Measurements from ENCODE around the gene TSPAN4. TPM values are rescaled to one million over a fixed set of nuclear protein-coding genes. Genes with fewer than 3 reads are reported as not detected.

TSPAN4 gene
- total and polyA plus RNA-seq, 10 of the 15 experiments (the other 5 are each of a cell fraction or from before 2014, with no cell fraction given) = 0.37 to 14.0 (median 8.5) TPM; not detected in 1

DNA sequence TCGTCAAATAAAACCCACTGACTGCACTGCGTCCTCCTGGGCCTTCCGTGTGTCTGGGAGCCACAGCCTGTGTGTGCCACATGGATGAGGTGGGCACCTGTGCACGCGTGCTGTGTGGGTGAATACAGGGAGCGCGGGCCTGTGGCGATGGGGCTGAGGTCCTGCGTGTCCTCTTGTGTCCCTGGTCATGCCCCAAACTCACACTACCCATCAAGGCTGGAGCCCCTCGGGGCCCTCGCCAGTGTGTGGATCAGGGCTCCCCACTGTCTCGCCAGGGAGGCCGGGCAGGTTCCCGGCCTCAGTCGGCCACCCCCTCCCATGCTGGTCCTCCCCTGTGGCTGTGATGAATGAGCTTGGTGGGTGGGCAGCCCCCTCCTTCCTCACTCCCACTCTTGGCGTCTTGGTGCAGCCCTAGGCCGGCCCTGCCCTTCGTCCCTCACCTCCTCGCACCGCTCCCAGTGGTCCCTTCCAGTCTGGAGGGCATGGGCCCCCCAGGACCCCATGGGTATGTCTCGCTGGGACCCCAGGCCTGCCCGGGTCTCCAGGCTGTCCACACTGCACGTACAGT lies 10.6 kb upstream of the TSPAN4 start:
- intact Hi-C loops (cut with micrococcal nuclease; ENCODE audit: unreplicated experiment) = no loop called here
- H3K27me3 ChIP-seq (replicated peaks in 1 of 2; ENCODE audit: control insufficient read depth in 2 of 2, insufficient read depth in 2 of 2, low read length in 1 of 2) = no peaks in the 10 kb centered on the region; a peak in 3 of 4 replicates
- 64% methylated on average over 23 of the region's 23 CpGs for WGBS (ENCODE audit: insufficient coverage, insufficient replicate concordance, low lambda C conversion rate, missing lambda C conversion rate)
- TF ChIP-seq KDM1A (IDR thresholded peaks at IDR 0.05; ENCODE audit: borderline replicate concordance) = no peak
- no peak for TF ChIP-seq STAT3 (IDR thresholded peaks at IDR 0.05; ENCODE audit: low read depth, low read length)
- no peak for TF ChIP-seq EGR1 (IDR thresholded peaks at IDR 0.05; ENCODE audit: borderline replicate concordance in 1 of 2, low read depth in 2 of 2, low read length in 2 of 2)
- H3K36me3 ChIP-seq (ENCODE audit: control insufficient read depth in 2 of 2, insufficient read depth in 2 of 2, low read length in 1 of 2) = no peaks in the 10 kb centered on the region; a peak in 2 of 4 replicates
- 0 out of 2 replicates have a peak overlapping the region, but pooled peaks have one; percentile 44 for H3K4me3 ChIP-seq
- in situ Hi-C loops (cut with MboI) = no loop called here
- H3K4me1 ChIP-seq (ENCODE audit: control insufficient read depth, insufficient read depth, low read length) = peaks cover 42% of the 10 kb centered on the region
- no peak for FAIRE-seq
- no peaks in the 10 kb centered on the region for H4K20me1 ChIP-seq (ENCODE audit: control insufficient read depth, insufficient read depth)
- no peaks in the 10 kb centered on the region for H3K79me2 ChIP-seq (ENCODE audit: control insufficient read depth, insufficient read depth, low read length)
- H3K9ac ChIP-seq (ENCODE audit: control insufficient read depth, insufficient read depth, low read length) = no peak overlapping the region; the same call in 1 of the 2 replicates
- no peak overlapping the region for H3K27ac ChIP-seq (ENCODE audit: control insufficient read depth, insufficient read depth)
- no TSS peak for BruUV-seq (replicated peaks)
- SMC1A ChIA-PET (ENCODE audit: uncharacterized antibody, unreplicated experiment) = no interaction called here
- CTCF ChIA-PET = no interaction called here
- no peak for ATAC-seq
- DNase-seq (ENCODE audit: low read depth, low spot score) = no peak
- H3K9me3 ChIP-seq (replicated peaks; ENCODE audit: control insufficient read depth, insufficient read depth, low read length) = no peaks in the 10 kb centered on the region
- RAD21 ChIA-PET (ENCODE audit: unreplicated experiment) = interaction anchor here (1.0 to 1.2 kb wide), 3 partner anchors 11 to 15 kb away, joined by 3 to 9 read pairs (median 3); partner anchors contain the start of gene TSPAN4
- peak overlapping the region; percentile 82 for H3K4me2 ChIP-seq (ENCODE audit: control insufficient read depth, insufficient read depth)
- POLR2A ChIA-PET = interaction anchor here (1.1 to 5.2 kb wide), 3 partner anchors 13 to 24 kb away, joined by 5 to 33 read pairs (median 5); partner anchors contain the start of gene PNPLA2
- H2AFZ ChIP-seq (ENCODE audit: control insufficient read depth, low read depth, low read length) = no peak overlapping the region

DNA sequence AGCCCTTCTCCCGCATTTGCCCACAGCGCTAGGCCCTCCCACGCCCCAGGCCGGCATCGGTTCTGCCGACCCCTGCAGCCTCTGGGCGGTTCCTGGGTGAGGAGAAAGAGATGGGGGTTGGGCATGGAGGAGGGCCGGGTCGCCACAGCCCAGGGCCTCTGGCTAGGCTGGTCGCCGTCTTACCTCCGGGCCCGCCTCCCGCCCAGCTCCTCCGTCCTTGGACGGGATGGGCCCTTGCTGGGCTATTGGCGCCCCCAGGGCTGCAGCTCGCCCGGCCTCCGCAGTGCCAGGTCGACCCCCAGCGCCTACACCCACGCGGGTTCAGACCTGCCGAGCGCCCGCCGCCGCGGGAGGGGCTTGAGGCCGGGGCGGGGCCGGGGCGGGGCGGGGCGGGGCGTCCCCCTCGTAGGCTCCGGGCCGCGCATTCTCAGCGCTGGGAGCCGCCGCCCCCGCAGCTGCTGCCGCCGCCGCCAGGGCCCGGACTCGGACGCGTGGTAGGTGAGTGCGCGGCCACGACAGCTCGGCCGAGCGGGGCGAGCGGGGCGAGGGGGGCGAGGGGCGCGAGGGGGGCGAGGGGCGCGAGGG lies 10.0 kb upstream of the TSPAN4 start, which contains the start of gene CD151:
CD151 (plus strand) TSS at position 424 of the 585 bp plus-strand sequence. CDS start 3,118 bp downstream, outside the sequence.
- peak within 1 kb of the TSS; percentile 67 for H2AFZ ChIP-seq (ENCODE audit: control insufficient read depth, low read depth, low read length)
- SMC1A ChIA-PET (ENCODE audit: uncharacterized antibody, unreplicated experiment) = interaction anchor here (0.6 kb wide), 1 partner anchor 21 kb away, joined by 3 read pairs; no protein-coding TSS in a partner anchor
- H3K27me3 ChIP-seq (replicated peaks in 1 of 2; ENCODE audit: control insufficient read depth in 2 of 2, insufficient read depth in 2 of 2, low read length in 1 of 2) = no peaks in the 10 kb centered on the region; a peak in 3 of 4 replicates
- WGBS (ENCODE audit: insufficient coverage, insufficient replicate concordance, low lambda C conversion rate, missing lambda C conversion rate) = 7% methylated on average over 37 of the region's 67 CpGs
- no TSS peak for BruUV-seq (replicated peaks)
- RAD21 ChIA-PET (ENCODE audit: unreplicated experiment) = interaction anchor here (0.6 to 1.2 kb wide), 3 partner anchors 11 to 26 kb away, joined by 3 to 9 read pairs (median 5); partner anchors contain the start of gene TSPAN4
- ATAC-seq (peak; percentile 52), FAIRE-seq (no peak), DNase-seq (ENCODE audit: low read depth, low spot score) (no peak)
- H3K79me2 ChIP-seq (ENCODE audit: control insufficient read depth, insufficient read depth, low read length) = no peaks in the 10 kb centered on the region
- CTCF ChIA-PET = no interaction called here
- in situ Hi-C loops (cut with MboI) = no loop called here
- peak within 1 kb of the TSS; percentile 44; the same call in 1 of the 2 replicates for H3K9ac ChIP-seq (ENCODE audit: control insufficient read depth, insufficient read depth, low read length)
- POLR2A ChIA-PET = interaction anchor here (0.6 to 1.5 kb wide), 4 partner anchors 13 to 48 kb away, joined by 3 to 5 read pairs (median 4); partner anchors contain the start of gene PNPLA2
- H3K27ac ChIP-seq (ENCODE audit: control insufficient read depth, insufficient read depth) = no peak within 1 kb of the TSS
- intact Hi-C loops (cut with micrococcal nuclease; ENCODE audit: unreplicated experiment) = no loop called here
- H3K9me3 ChIP-seq (replicated peaks; ENCODE audit: control insufficient read depth, insufficient read depth, low read length) = no peaks in the 10 kb centered on the region
- no peaks in the 10 kb centered on the region for H4K20me1 ChIP-seq (ENCODE audit: control insufficient read depth, insufficient read depth)
- H3K4me3 ChIP-seq = peak within 1 kb of the TSS; percentile 74
- H3K4me2 ChIP-seq (ENCODE audit: control insufficient read depth, insufficient read depth) = peak within 1 kb of the TSS; percentile 89
- peaks cover 40% of the 10 kb centered on the region for H3K4me1 ChIP-seq (ENCODE audit: control insufficient read depth, insufficient read depth, low read length)
- H3K36me3 ChIP-seq (ENCODE audit: control insufficient read depth in 2 of 2, insufficient read depth in 2 of 2, low read length in 1 of 2) = peaks cover 0 to 4% of the 10 kb centered on the region in 2 experiments; a peak in 2 of 4 replicates
- no peak for TF ChIP-seq ZBED1 (IDR thresholded peaks at IDR 0.05; ENCODE audit: borderline replicate concordance)
- no peak for TF ChIP-seq FOXK2 (IDR thresholded peaks at IDR 0.05)
- TF ChIP-seq NR2F1 (conservative IDR thresholded peaks at IDR 0.05) = 0 out of 2 replicates have a peak, but pooled peaks have one; percentile 14
- TF ChIP-seq, protein P1, sequence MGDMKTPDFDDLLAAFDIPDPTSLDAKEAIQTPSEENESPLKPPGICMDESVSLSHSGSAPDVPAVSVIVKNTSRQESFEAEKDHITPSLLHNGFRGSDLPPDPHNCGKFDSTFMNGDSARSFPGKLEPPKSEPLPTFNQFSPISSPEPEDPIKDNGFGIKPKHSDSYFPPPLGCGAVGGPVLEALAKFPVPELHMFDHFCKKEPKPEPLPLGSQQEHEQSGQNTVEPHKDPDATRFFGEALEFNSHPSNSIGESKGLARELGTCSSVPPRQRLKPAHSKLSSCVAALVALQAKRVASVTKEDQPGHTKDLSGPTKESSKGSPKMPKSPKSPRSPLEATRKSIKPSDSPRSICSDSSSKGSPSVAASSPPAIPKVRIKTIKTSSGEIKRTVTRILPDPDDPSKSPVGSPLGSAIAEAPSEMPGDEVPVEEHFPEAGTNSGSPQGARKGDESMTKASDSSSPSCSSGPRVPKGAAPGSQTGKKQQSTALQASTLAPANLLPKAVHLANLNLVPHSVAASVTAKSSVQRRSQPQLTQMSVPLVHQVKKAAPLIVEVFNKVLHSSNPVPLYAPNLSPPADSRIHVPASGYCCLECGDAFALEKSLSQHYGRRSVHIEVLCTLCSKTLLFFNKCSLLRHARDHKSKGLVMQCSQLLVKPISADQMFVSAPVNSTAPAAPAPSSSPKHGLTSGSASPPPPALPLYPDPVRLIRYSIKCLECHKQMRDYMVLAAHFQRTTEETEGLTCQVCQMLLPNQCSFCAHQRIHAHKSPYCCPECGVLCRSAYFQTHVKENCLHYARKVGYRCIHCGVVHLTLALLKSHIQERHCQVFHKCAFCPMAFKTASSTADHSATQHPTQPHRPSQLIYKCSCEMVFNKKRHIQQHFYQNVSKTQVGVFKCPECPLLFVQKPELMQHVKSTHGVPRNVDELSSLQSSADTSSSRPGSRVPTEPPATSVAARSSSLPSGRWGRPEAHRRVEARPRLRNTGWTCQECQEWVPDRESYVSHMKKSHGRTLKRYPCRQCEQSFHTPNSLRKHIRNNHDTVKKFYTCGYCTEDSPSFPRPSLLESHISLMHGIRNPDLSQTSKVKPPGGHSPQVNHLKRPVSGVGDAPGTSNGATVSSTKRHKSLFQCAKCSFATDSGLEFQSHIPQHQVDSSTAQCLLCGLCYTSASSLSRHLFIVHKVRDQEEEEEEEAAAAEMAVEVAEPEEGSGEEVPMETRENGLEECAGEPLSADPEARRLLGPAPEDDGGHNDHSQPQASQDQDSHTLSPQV (IDR thresholded peaks at IDR 0.05) = no peak
- TF ChIP-seq, protein P2, sequence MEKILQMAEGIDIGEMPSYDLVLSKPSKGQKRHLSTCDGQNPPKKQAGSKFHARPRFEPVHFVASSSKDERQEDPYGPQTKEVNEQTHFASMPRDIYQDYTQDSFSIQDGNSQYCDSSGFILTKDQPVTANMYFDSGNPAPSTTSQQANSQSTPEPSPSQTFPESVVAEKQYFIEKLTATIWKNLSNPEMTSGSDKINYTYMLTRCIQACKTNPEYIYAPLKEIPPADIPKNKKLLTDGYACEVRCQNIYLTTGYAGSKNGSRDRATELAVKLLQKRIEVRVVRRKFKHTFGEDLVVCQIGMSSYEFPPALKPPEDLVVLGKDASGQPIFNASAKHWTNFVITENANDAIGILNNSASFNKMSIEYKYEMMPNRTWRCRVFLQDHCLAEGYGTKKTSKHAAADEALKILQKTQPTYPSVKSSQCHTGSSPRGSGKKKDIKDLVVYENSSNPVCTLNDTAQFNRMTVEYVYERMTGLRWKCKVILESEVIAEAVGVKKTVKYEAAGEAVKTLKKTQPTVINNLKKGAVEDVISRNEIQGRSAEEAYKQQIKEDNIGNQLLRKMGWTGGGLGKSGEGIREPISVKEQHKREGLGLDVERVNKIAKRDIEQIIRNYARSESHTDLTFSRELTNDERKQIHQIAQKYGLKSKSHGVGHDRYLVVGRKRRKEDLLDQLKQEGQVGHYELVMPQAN (conservative IDR thresholded peaks at IDR 0.05) = no peak
